Stimulated activated CD4-positive, alpha-beta T cell treated with anti-CD3 and anti-CD28 coated beads, Interleukin-2, amount 100 ng/mL, for 48 hours (primary cell): ENCODE results near the gene KIF5A.
"Not testable (repeated sequence)": the region's sequence is repeated elsewhere in the genome, so short reads cannot be mapped to it uniquely, and the experiment has no call there.

ENCODE experiments used
- DNase-seq, 2 donors: peaks; one replicate each; pipeline ENCODE4 v3.0.0-alpha.2; 2020

The KIF5A gene

GRCh38 chr12:57549909-57550640 is at the start of gene KIF5A:
TSS of gene KIF5A (plus strand) at chr12:57550044. CDS start at chr12:57550272, 228 bp downstream.
- DNase-seq: peak; percentile 52 to 59

- no peak for DNase-seq
Observed at GRCh38 chr12:57500213-57500612, 49.6 kb upstream of the KIF5A start.

GRCh38 chr12:57502311-57502969 is 47.4 kb upstream of the KIF5A start:
- DNase-seq: not testable (repeated sequence)

DNA sequence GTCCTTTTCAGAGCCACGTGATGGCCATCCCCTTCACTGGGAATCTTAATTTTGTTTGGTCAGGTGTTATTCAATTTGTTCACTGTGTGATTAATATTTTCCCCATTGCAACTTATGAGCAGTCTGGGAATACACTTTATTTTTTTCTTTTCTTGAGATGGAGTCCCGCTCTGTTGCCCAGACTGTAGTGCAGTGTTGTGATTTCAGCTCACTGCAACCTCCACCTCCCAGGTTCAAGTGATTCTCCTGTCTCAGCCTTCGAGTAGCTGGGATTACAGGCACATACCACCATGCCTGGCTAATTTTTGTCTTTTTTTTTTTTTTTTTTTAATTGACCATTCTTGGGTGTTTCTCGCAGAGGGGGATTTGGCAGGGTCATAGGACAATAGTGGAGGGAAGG is 43.3 kb upstream of the KIF5A start:
- not testable (repeated sequence) for DNase-seq

- DNase-seq: not testable (repeated sequence)
Observed at GRCh38 chr12:57507796-57508195, 42.0 kb upstream of the KIF5A start.

- DNase-seq: no peak
Observed at GRCh38 chr12:57511161-57511560, 38.7 kb upstream of the KIF5A start.

GRCh38 chr12:57511588-57512325 is 38.1 kb upstream of the KIF5A start:
- DNase-seq: no peak

DNA sequence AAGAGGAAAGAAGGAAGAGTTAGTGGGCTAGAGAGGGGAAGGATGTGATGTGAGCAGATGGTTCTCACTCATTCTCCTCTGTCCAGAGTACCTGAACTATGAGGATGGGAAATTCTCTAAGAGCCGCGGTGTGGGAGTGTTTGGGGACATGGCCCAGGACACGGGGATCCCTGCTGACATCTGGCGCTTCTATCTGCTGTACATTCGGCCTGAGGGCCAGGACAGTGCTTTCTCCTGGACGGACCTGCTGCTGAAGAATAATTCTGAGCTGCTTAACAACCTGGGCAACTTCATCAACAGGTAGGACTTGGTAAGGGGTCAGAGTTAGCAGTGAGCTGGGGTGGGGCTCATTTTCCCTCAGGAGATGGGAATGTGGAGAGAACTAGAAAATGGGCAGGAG is 37.2 kb upstream of the KIF5A start:
- DNase-seq: no peak

- no peak for DNase-seq
Observed at GRCh38 chr12:57513266-57513665, 36.6 kb upstream of the KIF5A start.

- DNase-seq: not testable (repeated sequence)
Observed at GRCh38 chr12:57513677-57514076, 36.2 kb upstream of the KIF5A start.

DNA sequence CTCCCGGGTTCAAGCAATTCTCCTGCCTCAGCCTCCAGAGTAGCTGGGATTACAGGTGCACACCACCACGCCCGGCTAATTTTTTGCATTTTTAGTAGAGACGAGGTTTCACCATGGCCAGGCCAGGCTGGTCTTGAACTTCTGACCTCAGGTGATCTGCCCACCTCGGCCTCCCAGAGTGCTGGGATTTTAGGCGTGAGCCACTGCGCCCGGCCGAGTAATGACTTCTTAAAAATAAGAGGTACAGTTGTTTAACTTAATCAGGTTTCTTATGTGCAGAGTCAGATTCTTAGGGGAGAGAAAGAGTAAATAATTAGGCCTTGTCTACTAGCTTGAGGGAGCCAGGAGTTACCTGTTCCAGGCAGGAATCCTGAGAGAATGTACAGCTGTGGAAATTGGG is 35.6 kb upstream of the KIF5A start:
- not testable (repeated sequence) for DNase-seq

GRCh38 chr12:57514720-57515407 is 35.0 kb upstream of the KIF5A start:
- no peak for DNase-seq

- no peak for DNase-seq
Observed at GRCh38 chr12:57515408-57515933, 34.4 kb upstream of the KIF5A start.

- DNase-seq: no peak
Observed at GRCh38 chr12:57515934-57516541, 33.8 kb upstream of the KIF5A start.

- DNase-seq: no peak
Observed at GRCh38 chr12:57516617-57517153, 33.2 kb upstream of the KIF5A start.

- no peak for DNase-seq
Observed at GRCh38 chr12:57517187-57517586, 32.7 kb upstream of the KIF5A start.

GRCh38 chr12:57517718-57518117 is 32.1 kb upstream of the KIF5A start:
- not testable (repeated sequence) for DNase-seq

DNA sequence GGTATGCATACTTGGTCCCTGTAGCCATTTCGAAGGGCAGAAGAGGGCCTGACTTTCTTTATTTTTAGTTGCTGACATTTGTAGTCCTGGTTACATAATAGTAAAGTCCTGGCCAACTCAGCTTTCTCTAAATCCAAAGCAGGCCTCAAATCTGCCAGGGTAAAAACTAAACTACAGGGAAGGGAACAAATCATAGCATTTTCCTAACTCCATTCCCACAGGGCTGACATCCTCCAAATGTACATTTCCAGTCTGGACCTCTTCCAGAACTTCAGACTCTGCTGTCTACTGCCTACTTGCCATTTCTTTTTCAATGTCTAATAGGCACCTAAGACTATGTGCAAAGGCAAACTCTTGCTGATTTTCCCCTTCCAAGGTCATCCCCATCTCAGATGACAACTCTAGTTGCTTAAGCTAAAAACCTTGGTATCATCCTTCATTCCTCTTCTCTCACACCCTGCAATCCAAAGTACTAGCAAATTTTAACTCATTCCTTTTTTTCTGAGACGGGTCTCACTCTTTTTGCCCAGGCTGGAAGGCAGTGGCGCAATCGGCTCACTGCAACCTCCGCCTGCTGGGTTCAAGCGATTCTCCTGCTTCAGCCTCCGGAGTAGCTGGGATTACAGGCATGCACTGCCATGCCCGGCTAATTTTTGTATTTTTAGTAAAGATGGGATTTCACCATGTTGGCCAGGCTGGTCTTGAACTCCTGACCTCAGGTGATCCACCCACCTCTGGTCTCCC is 31.5 kb upstream of the KIF5A start:
- no peak for DNase-seq

DNA sequence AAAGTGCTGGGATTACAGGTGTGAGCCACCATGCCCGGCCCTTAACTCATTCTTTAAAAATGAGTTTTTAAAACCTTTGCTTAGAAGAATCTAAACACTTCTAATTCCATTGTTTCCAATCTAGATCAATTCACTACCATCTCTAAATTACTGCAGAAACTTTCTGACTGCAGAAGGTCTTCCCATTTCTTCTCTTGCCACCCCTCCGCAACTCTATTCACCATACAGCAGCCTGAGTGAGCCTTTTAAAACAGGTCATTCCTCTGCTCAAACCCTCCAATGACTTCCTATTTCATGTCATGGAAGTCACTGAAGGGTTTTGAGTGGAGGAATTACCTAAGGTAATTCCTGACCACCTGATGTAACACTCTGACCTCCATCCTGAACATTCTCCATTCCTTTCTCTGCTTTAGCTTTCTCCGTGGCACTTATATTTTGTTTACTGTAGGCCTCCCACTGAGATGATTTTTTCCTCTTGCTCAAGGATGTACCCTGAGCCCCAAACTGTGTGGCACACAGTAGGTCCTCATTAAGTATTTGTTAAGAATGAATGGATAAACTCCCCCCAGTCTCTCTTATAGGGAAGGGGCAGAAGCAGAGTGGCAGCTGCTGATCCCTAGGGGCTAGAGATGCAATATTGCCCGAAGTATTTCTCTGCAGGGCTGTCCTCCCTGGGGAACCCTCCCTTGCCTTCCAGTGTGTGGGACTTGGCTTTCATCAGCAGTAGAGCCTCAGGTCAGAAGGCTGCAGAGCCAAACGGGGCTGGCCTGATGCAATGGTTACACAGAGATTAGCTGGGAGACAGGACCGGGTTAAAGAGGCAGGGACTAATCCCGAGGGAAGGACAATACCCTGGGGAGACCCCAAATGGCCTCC is 30.7 kb upstream of the KIF5A start:
- no peak for DNase-seq

GRCh38 chr12:57519796-57520052 is 30.1 kb upstream of the KIF5A start:
- no peak for DNase-seq
